C4-2B (cell line): ENCODE data around the gene ERCC6L2.

Experiments
- CTCF ChIP-seq: fragments of 450-650 bp; conservative IDR thresholded peaks from 2 replicates; pipeline ENCODE4 v1.5.1; 2017; ENCODE audit warnings: mild to moderate bottlenecking
- ZFX ChIP-seq: fragments of 450-650 bp; IDR thresholded peaks from 2 replicates; pipeline ENCODE4 v1.6.1; 2017

- TF ChIP-seq CTCF (no peak), ZFX (no peak)
Observed at GRCh38 chr9:95891067-95891671, 15.7 kb downstream of the ERCC6L2 start.
